Measurements from ENCODE around the gene BRPF1.

DNA sequence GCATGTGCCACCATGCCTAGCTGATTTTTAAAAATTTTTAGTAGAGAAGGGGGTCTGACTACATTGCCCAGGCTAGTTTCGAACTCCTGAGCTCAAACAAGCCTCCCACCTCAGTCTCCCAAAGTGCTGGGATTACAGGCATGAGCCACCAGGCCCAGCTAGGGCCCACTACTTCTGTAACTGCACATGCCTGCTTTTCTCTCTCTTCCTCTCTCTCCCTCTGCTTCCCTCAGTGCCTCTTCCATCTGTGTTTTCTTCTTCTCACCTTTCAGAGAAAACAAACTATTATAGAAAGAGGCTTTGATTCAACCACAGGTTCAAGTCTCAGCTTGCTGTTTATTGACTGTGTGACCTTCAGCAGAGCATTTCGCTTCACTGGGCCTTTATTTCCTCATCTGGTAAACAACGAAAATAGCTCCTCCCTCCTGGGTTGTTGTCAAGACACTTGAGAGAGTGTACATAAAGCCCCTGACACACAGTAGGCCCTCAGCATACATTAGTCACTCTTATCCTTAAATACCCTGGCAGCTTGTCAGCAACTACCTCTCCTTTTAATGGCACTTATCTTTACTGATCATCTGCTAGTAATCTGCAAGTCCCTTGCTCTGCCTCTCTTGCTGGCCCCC lies 50.6 kb downstream of the BRPF1 start:
- no peak for TF ChIP-seq CTCF (conservative IDR thresholded peaks at IDR 0.05; ENCODE audit: low read depth in 2 of 2)
- TF ChIP-seq POLR2AphosphoS5 (IDR thresholded peaks at IDR 0.05; ENCODE audit: low read depth), result no peak
- TF ChIP-seq EZH2 (IDR thresholded peaks at IDR 0.05; ENCODE audit: low read depth, unreplicated experiment), result no peak
